GM18499 (cell line): ENCODE measurements around the gene CDC37.
"Not testable (repeated sequence)": the region's sequence is repeated elsewhere in the genome, so short reads cannot be mapped to it uniquely, and the experiment has no call there.

Source experiments
- ATAC-seq: cut with Tn5 transposase; IDR thresholded peaks from one replicate; pipeline ENCODE4 v1.9.1; 2021; ENCODE audit warnings: moderate number of reproducible peaks; ENCODE audit not compliant: insufficient read depth, unreplicated experiment

CDC37 gene

DNA sequence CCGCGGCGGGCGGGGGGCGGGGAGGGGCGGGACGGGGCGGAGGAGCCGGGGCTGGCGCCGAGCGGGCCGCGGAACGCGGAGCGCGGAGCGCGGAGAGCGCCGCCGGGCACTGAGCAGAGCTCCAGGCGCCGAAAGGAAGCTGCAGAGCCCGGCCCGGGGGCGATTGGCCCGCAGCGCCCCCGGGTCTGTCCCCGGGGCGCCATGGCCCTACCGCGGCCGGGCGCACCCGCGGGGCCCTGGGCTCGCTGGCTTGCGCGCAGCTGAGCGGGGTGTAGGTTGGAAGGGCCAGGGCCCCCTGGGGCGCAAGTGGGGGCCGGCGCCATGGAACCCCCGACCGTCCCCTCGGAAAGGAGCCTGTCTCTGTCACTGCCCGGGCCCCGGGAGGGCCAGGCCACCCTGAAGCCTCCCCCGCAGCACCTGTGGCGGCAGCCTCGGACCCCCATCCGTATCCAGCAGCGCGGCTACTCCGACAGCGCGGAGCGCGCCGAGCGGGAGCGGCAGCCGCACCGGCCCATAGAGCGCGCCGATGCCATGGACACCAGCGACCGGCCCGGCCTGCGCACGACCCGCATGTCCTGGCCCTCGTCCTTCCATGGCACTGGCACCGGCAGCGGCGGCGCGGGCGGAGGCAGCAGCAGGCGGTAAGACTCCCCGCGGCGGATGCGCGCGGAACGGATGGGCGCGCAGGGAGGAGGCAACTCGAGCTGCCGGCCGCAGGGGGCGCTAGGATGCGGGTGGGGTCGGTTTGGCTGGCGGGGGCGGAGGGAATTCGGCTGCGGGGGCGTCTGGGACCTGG, 17.3 kb upstream of the CDC37 start, which contains the start of gene PDE4A:
PDE4A (plus strand) TSS at position 95 of the 796 bp plus-strand sequence; CDS start at position 322, 227 bp downstream.
- ATAC-seq = no peak

DNA sequence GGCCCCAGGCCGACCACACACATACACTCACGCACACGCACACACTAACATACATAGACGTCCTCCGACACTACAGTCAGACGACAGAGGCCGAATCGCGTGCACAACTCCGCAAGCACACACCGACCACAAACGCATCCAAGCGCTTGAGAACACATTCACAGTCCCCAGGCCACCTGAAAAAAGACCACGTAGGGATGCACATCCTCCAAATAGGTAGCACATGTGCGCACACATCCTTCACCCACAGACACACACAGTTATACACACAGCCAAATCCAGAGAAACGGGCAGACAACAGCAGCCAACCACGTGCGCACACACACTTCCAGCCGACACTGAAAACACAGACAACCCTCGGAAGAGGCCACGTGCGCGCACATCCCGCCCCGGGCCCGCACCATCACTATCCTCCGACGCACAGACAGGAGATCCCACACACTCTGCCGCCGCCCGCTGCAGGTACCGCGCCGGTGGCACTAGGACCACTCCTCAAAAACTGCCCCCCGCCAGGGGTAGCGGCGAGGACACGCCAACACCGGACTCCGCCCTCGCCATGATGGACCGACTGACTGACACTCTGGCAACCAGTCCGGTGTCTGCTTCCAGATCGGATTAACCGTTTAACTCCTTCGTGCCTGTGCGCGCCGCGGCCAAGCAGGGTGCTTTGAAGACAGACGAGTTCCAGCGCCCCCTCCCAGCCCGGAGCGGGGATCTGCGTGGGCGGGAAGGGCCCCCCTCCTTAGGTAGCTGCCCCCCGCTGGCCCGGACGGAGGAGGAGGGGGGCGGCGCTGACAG, 16.5 kb upstream of the CDC37 start:
- ATAC-seq = no peak

DNA sequence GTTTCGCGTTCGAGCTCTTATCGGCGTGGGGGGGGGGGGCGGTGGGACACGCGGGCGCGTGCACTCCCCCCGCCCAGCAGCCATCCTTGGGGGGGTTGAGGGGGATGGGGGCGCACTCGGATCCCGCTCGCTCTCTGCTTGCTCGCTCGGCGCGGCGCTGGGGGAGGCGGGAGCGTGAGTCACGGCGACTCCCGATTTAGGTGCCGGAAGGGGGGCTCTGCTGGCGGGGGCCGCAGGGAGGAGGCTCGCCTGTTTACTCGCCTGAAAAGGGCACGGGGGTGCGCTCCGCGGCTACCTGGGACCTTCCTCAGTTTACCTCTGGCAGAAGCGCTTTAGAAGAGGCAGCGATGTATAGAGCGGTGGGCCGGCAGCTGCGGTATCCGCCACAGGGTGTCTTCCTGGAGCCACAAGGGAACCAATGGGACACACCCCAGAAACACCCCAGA, 15.9 kb upstream of the CDC37 start:
- ATAC-seq = no peak

- no peak for ATAC-seq
Observed at GRCh38 chr19:10418485-10419199, 15.3 kb upstream of the CDC37 start.

- no peak for ATAC-seq
Observed at GRCh38 chr19:10418235-10418484, 14.8 kb upstream of the CDC37 start.

GRCh38 chr19:10417541-10418234, 14.3 kb upstream of the CDC37 start:
- no peak for ATAC-seq

GRCh38 chr19:10416380-10417257, 13.3 kb upstream of the CDC37 start:
- peak; percentile 26 for ATAC-seq

GRCh38 chr19:10416083-10416379, 12.7 kb upstream of the CDC37 start:
- no peak for ATAC-seq

GRCh38 chr19:10412257-10412977, 9.1 kb upstream of the CDC37 start:
- no peak for ATAC-seq

DNA sequence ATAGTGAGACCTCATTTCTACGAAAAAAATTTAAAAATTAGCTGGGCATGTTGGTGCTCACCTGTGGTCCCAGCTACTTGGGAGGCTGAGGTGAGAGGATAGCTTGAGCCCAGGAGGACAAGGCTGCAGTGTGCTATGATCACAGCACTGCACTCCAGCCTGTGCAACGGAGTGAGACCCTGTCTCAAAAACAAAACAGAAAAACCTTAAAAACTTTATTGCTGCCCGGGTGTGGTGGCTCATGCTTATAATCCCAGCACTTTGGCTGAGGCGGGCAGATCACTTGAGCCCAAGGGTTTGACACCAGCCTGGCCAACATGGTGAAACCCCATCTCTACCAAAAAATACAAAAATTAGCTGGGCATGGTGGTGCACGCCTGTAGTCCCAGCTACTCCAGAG, 7.9 kb upstream of the CDC37 start:
- ATAC-seq = not testable (repeated sequence)

- no peak for ATAC-seq
Observed at GRCh38 chr19:10408511-10409283, 5.4 kb upstream of the CDC37 start.

DNA sequence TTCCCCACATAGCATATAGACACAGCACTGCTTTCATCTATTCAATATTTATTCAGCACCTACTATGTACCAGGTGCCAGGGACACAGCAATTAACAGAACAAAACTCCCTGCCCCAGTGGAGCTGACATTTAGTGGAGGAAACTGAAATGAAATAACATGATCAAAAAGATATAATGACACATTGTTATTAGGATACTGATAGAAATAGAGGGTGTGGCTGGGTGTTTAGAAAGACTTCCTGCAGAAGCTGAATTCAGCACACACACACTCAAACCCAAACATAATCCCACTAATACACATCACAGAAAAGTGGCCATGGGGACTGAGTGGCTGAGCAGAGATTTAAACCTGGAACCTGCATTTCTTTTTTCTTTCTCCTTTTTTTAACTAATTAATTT, 3.8 kb upstream of the CDC37 start:
- ATAC-seq = no peak

- ATAC-seq = no peak
Observed at GRCh38 chr19:10406191-10406590, 2.8 kb upstream of the CDC37 start.

DNA sequence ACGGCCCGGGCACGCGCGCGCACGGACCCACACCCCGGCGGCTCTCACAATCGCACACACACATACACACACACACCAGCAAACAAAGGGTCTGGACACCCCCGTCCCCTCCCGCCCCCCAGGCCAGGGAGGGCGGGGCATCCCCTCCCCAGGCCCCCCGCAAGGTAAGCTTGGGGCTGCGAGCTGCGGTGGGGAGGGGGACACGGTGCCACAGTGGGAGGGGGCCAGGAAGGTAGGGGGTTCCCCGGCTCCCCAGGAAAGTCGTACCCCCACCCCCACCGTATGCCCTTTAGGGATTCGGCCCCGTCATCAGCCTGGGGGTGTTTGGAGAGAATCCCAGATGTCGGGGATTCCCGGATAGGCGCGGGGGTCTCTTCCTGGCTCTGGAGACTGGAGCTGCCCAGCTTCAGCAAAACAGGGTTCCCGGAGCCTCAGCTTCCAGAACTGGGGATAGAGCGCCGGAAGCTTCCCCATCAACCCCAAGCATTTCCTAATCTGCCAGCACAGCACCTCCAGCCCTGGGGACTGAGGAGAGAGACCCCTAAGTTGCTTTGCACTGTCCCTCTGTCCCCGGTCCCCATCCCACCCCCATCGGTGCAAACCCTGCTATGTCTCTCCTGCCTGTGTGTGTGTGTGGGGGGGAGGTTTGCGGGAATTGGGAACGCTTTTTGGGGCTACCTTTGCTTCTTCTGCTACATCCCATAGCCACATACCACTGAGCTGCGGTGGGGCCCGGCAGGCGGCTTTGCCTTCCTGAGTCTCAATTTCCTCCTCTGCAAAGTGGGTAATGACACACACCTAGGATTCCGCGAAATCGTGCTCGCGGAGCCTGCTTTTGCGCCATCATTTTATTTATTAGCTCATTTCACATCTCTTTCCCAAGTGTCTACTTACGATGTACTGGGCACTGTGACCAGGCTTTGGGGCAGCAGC, 1.8 kb upstream of the CDC37 start:
- ATAC-seq = no peak

GRCh38 chr19:10402441-10403038, 802 bp downstream of the CDC37 start:
- ATAC-seq = no peak

- ATAC-seq = no peak
Observed at GRCh38 chr19:10399878-10400277, 3.5 kb downstream of the CDC37 start.

DNA sequence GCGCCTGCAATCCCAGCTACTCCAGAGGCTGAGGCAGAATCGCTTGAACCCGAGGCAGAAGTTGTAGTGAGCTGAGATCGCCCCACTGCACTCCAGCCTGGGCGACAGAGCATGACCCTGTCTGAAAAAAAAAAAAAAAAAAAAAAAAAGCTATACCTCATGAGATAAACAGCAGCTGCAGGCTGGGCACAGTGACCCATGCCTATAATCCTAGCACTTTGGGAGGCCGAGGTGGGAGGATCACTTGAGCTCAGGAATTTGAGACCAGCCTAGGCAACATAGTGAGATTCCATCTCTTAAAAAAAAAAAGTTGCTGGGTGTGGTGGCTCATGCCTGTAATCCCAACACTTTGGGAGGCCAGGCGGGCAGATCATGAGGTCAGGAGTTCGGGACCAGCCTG, 4.0 kb downstream of the CDC37 start:
- ATAC-seq = not testable (repeated sequence)
